Suppressor macrophage treated with lipopolysaccharide for 1 hour (primary cell): Measurements from ENCODE around the gene SNCB.
A peak's percentile ranks its signal among the peaks of the same experiment; 100 is the strongest.
"Not testable (repeated sequence)": the region's sequence is repeated elsewhere in the genome, so short reads cannot be mapped to it uniquely, and the experiment has no call there.

Source experiments
- DNase-seq, 3 donors: peaks; one replicate each; pipeline ENCODE4 v3.0.0-alpha.2; 2020 to 2022

The SNCB gene

DNA sequence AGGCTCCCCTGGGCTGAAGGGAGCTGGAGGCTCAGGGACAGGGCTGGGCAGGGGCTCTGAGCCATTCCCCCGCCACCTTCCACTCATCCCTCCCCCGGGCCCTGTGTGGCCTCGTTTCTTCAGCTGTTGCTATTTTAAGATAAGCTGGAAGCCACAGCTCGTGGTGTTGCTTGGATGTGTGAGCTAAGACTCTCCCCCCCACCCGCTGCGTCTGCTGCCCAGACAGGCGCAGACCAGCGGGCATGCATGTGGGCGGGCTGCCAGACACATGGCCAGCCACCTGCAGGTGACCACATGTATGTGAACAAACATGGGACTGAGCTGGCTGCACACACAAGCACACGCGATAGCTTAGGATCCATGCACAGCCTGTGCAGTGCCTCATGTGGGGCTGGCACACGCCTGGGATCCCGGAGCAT lies 8.7 kb downstream of the SNCB start:
- DNase-seq, result no peak

DNA sequence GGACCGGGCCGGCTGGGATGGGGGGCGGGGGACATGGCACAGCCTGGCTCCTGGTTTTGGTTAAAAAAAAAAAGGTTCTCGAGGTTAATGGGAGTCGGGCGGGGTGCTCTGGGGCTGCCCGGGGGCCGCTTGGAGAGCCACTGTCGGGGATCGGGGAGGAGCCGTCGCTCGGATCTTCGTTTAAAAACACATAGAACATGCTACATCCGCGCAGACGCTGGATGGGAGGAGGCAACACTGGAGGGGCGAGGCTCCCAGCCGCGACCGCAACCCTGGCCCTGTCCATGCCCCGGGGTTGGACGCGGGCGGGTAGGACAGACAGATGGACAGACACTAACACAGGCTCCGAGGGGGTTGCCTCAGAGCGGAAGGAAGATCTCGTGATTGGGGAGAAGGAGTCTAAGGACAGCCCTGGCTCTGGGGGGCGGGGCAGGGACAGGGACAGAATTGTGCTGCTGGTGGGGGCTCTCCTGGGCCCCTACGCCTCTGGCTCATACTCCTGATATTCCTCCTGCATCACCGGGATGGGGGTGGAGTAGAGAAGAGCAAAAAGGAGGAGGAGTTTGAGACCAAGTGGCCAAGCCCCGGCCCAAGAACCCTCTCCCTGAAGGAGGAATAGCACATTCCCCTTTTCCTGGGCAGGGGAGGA lies 9.9 kb downstream of the SNCB start:
- peak; percentile 42 to 68 (median 46) for DNase-seq

DNA sequence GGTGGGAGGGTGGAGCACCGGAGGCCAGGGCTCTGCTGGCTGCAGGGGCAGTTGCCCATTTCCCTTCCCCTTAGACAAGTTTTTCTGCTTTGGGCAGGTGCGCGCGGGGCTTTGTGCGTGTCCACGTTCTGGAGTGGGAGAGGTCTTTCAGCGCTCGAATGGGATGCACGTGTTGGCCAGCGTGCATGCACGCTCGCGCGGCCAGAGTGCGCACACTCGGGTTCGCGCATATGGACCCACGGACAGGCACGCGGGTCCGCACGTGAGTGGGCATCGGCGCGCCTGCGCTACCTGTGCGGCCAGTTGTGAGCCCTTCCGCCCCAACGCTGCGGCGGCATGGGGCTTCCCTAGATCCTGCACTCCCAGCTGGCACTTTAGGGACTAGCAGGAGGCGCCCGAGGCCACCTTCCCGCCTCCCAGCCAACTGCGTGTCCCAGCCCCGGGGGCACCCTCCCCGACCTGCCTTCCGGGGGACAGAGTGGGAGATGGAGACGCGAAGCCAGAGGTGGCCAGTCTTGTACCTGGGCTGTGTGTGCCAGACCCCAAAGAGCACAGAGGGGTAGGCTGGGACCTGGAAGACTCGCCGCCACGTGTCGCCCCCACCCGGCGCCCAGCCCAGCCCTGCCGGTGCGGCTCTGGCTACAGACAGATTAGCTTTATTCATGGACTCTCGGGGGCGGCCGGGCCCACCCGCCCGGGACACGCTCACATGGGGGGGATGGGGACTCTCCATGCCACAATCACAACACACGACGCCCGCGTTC lies 10.6 kb downstream of the SNCB start:
- DNase-seq, result no peak

DNA sequence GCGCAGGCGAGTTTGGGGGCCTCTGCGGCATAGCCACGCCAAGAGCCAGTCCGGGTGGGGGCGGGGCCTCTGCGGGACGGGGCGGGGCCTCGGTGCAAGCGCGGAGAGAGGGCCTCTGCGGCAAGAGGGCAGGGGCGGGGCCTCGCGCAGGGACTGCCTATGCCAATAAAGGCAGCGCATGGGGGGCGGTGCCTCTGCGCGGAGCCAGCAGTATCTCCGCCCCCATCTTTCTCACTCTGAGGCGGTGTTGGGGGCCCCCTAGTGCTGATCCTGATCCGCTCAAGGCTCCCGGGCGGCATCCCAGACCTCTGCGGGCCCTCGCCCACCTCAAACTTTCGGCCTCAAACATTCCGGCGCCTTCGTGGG lies 11.1 kb downstream of the SNCB start:
- peak; percentile 57 to 77 (median 68) for DNase-seq

- no peak for DNase-seq
Observed at GRCh38 chr5:176618783-176619182, 11.6 kb downstream of the SNCB start.

DNA sequence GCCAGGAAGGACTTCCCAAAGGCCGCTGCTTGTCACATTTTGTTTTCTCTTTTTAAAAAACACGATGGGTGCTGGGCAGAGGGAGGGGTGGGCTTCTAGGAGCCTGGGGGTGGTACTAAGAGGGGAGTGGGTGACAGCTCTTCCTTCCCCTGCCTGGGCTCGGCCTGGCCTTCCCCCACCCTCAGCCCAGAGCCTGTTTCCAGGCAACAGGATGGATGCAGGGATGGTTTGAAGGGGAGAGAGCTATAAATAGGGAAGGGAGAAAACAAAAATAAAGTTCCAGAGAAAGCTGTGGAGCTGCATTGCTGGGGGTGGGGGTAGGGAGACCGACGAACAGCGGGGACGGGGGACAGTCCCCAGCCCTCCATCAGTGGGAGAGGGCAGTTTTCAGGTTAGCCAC lies 13.8 kb downstream of the SNCB start:
- DNase-seq, result no peak

GRCh38 chr5:176614805-176615478 lies 15.4 kb downstream of the SNCB start:
- no peak for DNase-seq

- no peak for DNase-seq
Observed at GRCh38 chr5:176612855-176613254, 17.5 kb downstream of the SNCB start.

DNA sequence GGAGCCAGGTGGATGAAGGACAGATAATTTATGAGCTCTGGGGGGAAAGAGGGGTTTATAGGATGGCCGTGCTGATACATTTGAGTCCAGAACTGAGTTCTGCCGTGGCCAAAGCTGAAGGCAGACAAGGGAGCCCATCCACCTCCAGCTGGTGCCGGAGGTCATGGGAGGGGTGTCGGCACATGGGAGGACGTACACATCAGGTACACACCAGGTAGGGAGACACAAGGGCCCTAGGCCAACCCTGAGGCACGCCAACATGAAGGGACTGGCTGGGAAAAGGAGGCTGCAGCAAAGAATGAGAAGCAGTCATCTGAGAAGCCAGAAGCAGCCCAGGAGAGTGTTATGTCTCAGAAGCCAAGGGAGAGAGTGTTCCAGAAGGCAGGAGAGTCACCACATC lies 18.3 kb downstream of the SNCB start:
- DNase-seq, result no peak

GRCh38 chr5:176611435-176611834 lies 18.9 kb downstream of the SNCB start:
- DNase-seq, result peak; percentile 83 to 89 (median 85)

DNA sequence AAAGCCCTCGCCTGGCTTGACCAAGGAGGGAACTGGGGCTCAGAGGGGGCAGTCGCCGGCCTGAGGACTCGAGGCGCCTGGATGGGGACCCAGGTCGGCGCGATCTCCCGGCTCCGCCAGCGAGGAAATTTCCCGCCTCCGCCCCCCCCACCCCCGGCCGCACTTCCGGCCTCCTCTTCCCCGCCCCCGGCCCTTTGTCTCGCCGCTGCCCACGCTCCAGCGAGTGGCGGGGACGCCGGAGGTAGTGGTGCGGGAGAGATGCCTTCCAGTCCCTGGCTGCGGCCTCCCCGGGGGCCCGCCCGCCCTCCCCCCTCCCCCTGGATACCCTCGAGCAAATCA lies 19.9 kb downstream of the SNCB start:
- no peak for DNase-seq

GRCh38 chr5:176609724-176610434 lies 20.5 kb downstream of the SNCB start, which contains the start of gene GPRIN1:
GPRIN1 (minus strand) TSS chr5:176610156; CDS start chr5:176599834, 10,322 bp downstream.
- DNase-seq, result peak; percentile 71 to 91 (median 80)

DNA sequence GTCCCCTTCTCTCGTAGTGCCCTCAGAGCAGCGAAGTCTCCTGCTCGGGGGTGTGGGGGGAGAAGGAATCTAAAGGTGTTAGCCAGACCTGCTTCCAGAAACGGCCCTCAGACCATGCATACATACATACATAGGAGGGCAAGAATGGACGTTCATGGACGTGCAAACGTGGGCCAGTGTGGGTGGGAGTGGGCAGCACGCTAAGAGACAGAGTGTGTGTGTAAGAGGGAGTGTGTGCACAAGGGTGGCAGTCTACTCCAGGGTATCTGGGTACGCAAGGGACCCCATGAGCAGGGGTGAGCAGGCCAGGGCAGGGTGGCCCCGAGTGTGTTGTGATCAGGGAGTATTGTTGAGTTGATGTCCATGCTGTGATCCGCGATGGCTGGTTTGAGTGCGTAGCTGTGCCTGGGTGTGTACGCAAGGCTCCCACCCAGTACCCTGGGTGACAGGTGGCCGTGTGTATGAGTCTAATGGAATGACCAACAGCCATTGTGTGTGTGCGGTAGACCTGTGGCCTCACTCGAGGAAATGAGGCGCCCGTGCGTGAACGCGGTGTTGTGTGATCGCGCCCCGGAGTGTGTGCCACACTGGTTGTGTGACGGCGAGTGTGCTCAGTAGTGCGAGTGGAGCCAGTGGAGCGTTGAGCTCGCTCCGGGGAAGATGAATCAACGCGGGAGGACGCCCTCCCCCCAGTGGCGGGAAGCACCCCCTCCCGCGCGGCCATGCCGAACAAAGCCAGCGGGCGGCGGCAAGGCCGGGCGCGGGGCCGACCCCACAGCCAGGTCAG lies 21.2 kb downstream of the SNCB start:
- DNase-seq, result peak in 2 of 3 donors; percentile 17 to 48

DNA sequence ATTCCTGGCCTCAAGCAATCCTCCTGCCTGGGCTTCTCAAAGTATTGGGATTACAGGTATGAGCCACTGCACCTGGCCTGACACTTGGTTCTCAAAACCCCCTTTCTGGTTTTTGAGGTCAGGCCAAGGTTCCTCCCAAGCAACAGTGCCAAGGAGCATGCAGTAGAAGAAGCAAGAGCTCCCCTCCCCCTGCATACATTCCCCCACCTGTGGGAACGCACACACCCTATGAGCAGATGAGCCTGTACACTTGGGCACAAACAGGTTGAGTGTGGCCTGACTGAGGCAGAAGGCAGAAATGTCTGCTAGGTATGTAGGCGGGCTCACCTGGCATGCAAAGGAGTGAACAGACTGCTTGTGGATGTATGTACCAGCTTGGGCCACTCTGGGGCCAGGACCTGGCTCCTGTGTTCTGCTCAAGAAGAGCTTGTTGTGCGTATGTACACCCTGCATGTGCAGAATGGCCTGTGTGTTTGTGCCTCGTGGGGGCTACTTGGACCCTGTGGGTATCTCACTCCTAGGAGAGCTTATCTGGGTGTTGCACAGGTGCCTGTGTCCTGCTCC lies 22.1 kb downstream of the SNCB start:
- DNase-seq, result no peak

GRCh38 chr5:176606875-176607274 lies 23.5 kb downstream of the SNCB start:
- DNase-seq, result no peak

DNA sequence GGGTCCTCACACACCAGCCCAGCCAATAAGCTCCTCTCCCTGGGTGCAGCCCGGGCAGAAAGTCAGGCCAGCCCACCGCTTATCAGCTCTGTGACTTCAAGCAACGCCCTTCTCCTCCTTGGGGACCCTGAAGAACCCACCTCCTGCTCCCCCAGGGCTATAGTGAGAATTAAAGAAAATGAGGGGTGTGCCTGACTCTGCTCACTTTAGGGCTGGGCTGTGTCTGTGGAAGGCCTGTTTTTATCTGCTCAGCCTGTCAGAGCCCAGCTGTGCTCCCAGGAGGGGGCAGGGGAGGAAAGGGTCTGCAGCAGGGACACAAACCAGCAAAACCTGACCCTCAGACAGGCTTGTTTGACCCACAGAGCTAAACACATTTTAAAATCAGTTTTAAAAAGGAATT lies 24.3 kb downstream of the SNCB start:
- DNase-seq, result no peak

- no peak for DNase-seq
Observed at GRCh38 chr5:176603091-176603490, 27.2 kb downstream of the SNCB start.

DNA sequence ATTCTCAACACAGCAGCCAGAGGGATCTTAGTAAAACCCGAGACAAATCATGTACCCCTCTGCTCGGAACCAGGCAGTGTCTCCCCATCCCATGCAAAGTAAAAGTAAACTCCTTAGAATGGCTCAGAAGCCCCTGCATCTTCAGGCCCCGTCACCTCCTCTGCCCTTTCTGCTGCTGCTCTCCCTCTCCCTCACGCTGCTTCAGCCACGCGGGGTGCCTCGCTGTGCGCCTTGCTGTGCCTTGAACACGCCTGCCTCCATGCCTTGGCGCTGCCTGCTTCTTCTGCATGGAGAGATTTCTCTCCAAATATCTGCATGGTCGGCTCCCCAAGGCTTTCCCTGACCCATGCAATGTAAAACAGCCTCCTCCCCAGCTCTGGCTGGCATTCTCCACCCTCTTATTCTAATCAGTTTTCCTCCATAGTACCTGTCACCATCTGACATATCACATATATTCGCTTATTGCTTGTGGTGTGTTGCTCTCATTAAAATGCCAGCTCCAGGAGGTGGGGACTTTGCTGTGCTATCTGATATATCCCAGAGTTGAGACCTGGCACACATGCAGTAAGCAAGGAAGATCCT lies 28.3 kb downstream of the SNCB start:
- no peak for DNase-seq

DNA sequence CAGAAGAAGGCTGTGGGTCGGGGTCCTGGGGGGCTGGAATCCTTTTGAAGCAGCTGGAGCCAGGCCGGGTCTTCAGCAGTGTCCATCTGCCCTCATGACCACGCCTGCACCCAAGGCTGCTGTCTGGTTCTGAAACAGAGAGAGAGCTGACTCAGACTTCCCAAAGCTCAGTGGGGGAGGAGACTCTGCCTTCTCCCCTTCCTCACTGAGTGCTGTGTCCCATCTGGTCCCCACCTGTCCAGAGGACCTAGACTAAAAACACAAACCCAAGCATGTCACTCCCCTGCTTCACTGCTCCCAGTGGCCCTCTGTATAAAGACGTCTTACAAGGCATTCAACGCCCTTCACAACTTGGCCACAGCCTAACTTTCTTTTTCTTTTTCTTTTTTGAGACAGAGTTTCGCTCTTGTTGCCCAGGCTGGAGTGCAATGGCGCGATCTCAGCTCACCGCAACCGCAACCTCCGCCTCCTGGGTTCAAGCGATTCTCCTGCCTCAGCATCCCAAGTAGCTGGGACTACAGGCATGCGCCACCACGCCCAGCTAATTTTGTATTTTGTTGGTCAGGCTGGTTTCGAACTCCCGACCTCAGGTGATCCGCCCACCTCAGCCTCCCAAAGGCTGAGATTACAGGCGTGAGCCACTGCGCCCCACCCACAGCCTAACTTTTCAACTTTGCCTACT lies 30.4 kb downstream of the SNCB start:
- DNase-seq, result not testable (repeated sequence)

GRCh38 chr5:176597417-176598389 lies 32.6 kb downstream of the SNCB start:
- no peak for DNase-seq
